ENCODE measurements around the gene ZNF532. TPM values are rescaled to one million over a fixed set of nuclear protein-coding genes. Genes with fewer than 3 reads are reported as not detected.

The ZNF532 gene
- total RNA-seq, 3 donors from 2014 or later: 55.5 to 71.7 (median 62.3) TPM

GRCh38 chr18:58831606-58832005 is 33.1 kb upstream of the ZNF532 start:
- H3K4me3 ChIP-seq: no peak overlapping the region
- no peaks in the 10 kb centered on the region for H3K4me1 ChIP-seq
- intact Hi-C loops (cut with DNase I; ENCODE audit: low total_unique reads): loop anchor here (2.0 kb wide), 1 partner anchor 19 kb away; no protein-coding TSS in a partner anchor
- no peak for DNase-seq (ENCODE audit: low spot score in 2 of 2)
- no peaks in the 10 kb centered on the region for H3K27me3 ChIP-seq
- H3K36me3 ChIP-seq: no peaks in the 10 kb centered on the region
- H3K27ac ChIP-seq: no peak overlapping the region
- H3K9me3 ChIP-seq: no peaks in the 10 kb centered on the region
- TF ChIP-seq POLR2AphosphoS5 (IDR thresholded peaks at IDR 0.05) (no peak), POLR2A (IDR thresholded peaks at IDR 0.05) (no peak)

- intact Hi-C loops (cut with DNase I; ENCODE audit: low total_unique reads): no loop called here
- Histone ChIP-seq H3K36me3 (no peaks in the 10 kb centered on the region), H3K4me1 (no peaks in the 10 kb centered on the region), H3K27ac (no peak overlapping the region), H3K4me3 (no peak overlapping the region), H3K27me3 (no peaks in the 10 kb centered on the region), H3K9me3 (no peaks in the 10 kb centered on the region)
- TF ChIP-seq CTCF (IDR thresholded peaks at IDR 0.05) (no peak), POLR2AphosphoS5 (IDR thresholded peaks at IDR 0.05) (no peak), POLR2A (IDR thresholded peaks at IDR 0.05) (no peak)
- DNase-seq (ENCODE audit: low spot score in 2 of 2): no peak
These were observed 26.4 kb upstream of the ZNF532 start for GRCh38 chr18:58838165-58838860.

GRCh38 chr18:58838946-58839345 is 25.7 kb upstream of the ZNF532 start:
- H3K27me3 ChIP-seq: no peaks in the 10 kb centered on the region
- no peaks in the 10 kb centered on the region for H3K36me3 ChIP-seq
- H3K4me1 ChIP-seq: no peaks in the 10 kb centered on the region
- intact Hi-C loops (cut with DNase I; ENCODE audit: low total_unique reads): no loop called here
- DNase-seq (ENCODE audit: low spot score in 2 of 2): no peak
- no peak overlapping the region for H3K4me3 ChIP-seq
- no peaks in the 10 kb centered on the region for H3K9me3 ChIP-seq
- TF ChIP-seq POLR2A (IDR thresholded peaks at IDR 0.05): no peak
- no peak overlapping the region for H3K27ac ChIP-seq

GRCh38 chr18:58842978-58843687 is 21.5 kb upstream of the ZNF532 start:
- intact Hi-C loops (cut with DNase I; ENCODE audit: low total_unique reads): no loop called here
- H3K27ac ChIP-seq: no peak overlapping the region
- no peaks in the 10 kb centered on the region for H3K36me3 ChIP-seq
- H3K9me3 ChIP-seq: no peaks in the 10 kb centered on the region
- no peak for DNase-seq (ENCODE audit: low spot score in 2 of 2)
- H3K27me3 ChIP-seq: no peaks in the 10 kb centered on the region
- TF ChIP-seq CTCF (IDR thresholded peaks at IDR 0.05): no peak
- no peak for TF ChIP-seq POLR2AphosphoS5 (IDR thresholded peaks at IDR 0.05)
- TF ChIP-seq POLR2A (IDR thresholded peaks at IDR 0.05): no peak
- no peak overlapping the region for H3K4me3 ChIP-seq
- H3K4me1 ChIP-seq: no peaks in the 10 kb centered on the region

- intact Hi-C loops (cut with DNase I; ENCODE audit: low total_unique reads): no loop called here
- no peak overlapping the region for H3K4me3 ChIP-seq
- H3K27me3 ChIP-seq: no peaks in the 10 kb centered on the region
- no peaks in the 10 kb centered on the region for H3K4me1 ChIP-seq
- H3K27ac ChIP-seq: no peak overlapping the region
- H3K36me3 ChIP-seq: no peaks in the 10 kb centered on the region
- H3K9me3 ChIP-seq: no peaks in the 10 kb centered on the region
- DNase-seq (ENCODE audit: low spot score in 2 of 2): no peak
- TF ChIP-seq POLR2AphosphoS5 (IDR thresholded peaks at IDR 0.05): no peak
- TF ChIP-seq CTCF (IDR thresholded peaks at IDR 0.05): no peak
- TF ChIP-seq POLR2A (IDR thresholded peaks at IDR 0.05): no peak
These were observed 21.0 kb upstream of the ZNF532 start for GRCh38 chr18:58843688-58844035.

- Histone ChIP-seq H3K9me3 (no peaks in the 10 kb centered on the region), H3K36me3 (no peaks in the 10 kb centered on the region), H3K4me1 (no peaks in the 10 kb centered on the region), H3K27me3 (no peaks in the 10 kb centered on the region), H3K4me3 (no peak overlapping the region), H3K27ac (no peak overlapping the region)
- intact Hi-C loops (cut with DNase I; ENCODE audit: low total_unique reads): no loop called here
- TF ChIP-seq POLR2AphosphoS5 (IDR thresholded peaks at IDR 0.05) (no peak), POLR2A (IDR thresholded peaks at IDR 0.05) (no peak), CTCF (IDR thresholded peaks at IDR 0.05) (no peak)
- DNase-seq (ENCODE audit: low spot score in 2 of 2): no peak
These were observed 19.8 kb upstream of the ZNF532 start for GRCh38 chr18:58844871-58845270.
